AG10803 (cell line): ENCODE measurements around the gene PAGR1.
"Not testable (repeated sequence)": the region's sequence is repeated elsewhere in the genome, so short reads cannot be mapped to it uniquely, and the experiment has no call there.

Experiments
- DNase-seq: peaks from one replicate; pipeline ENCODE4 v3.0.0; 2010; ENCODE audit warnings: low read depth
- H3K4me3 ChIP-seq: 2 replicates; pipeline ENCODE4 v1.5.1; 2011; ENCODE audit warnings: mild to moderate bottlenecking, low read length, control low read depth
- CTCF ChIP-seq: conservative IDR thresholded peaks from 2 replicates; pipeline ENCODE4 v1.5.1; 2011; ENCODE audit warnings: mild to moderate bottlenecking, low read length, control low read depth, inconsistent platforms

The PAGR1 gene

GRCh38 chr16:29826342-29826695, 10.4 kb downstream of the PAGR1 start:
- no peak for DNase-seq
- no peak for TF ChIP-seq CTCF
- H3K4me3 ChIP-seq: no peak overlapping the region

- no peak overlapping the region for H3K4me3 ChIP-seq
- no peak for TF ChIP-seq CTCF
- DNase-seq: no peak
These were observed 14.8 kb downstream of the PAGR1 start for GRCh38 chr16:29830774-29831173.

- H3K4me3 ChIP-seq: no peak overlapping the region
- no peak for TF ChIP-seq CTCF
- DNase-seq: no peak
These were observed 15.5 kb downstream of the PAGR1 start for GRCh38 chr16:29831490-29831889.

- H3K4me3 ChIP-seq, DNase-seq: not testable (repeated sequence)
These were observed 17.3 kb downstream of the PAGR1 start for GRCh38 chr16:29833219-29833618.

- DNase-seq: no peak
- no peak for TF ChIP-seq CTCF
- no peak overlapping the region for H3K4me3 ChIP-seq
These were observed 18.1 kb downstream of the PAGR1 start for GRCh38 chr16:29834079-29834478.

GRCh38 chr16:29835926-29836325, 20.0 kb downstream of the PAGR1 start:
- no peak for TF ChIP-seq CTCF
- no peak for DNase-seq
- no peak overlapping the region for H3K4me3 ChIP-seq

GRCh38 chr16:29836623-29837022, 20.7 kb downstream of the PAGR1 start:
- DNase-seq: no peak
- no peak for TF ChIP-seq CTCF
- no peak overlapping the region for H3K4me3 ChIP-seq

GRCh38 chr16:29837841-29838240, 21.9 kb downstream of the PAGR1 start:
- DNase-seq: no peak
- no peak for TF ChIP-seq CTCF
- no peak overlapping the region for H3K4me3 ChIP-seq
